GM21390 (cell line): ENCODE measurements around the gene TEX55.
"Not testable (repeated sequence)": the region's sequence is repeated elsewhere in the genome, so short reads cannot be mapped to it uniquely, and the experiment has no call there.

Experiments used
- ATAC-seq: cut with Tn5 transposase; IDR thresholded peaks from one replicate; pipeline ENCODE4 v1.9.1; 2021; ENCODE audit not compliant: unreplicated experiment

Gene TEX55

DNA sequence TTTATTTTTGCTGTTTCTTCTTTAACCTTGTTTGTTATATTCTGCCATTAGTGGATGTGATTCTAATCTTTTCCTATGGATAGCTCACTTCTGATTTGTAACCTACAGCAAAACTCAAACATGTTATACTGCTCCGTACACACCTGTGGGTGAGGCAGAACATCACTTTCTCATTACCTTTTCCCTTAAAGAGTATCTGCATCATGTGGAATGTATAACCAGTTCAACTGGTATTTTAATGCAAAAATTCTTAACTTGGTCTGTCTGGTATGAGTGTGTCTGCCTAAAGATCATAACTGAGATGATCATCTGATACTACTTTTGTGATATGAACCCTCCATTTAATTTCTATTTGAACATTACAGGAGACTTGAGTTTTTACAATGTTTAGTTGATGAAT is 14.4 kb downstream of the TEX55 start:
- ATAC-seq: no peak

DNA sequence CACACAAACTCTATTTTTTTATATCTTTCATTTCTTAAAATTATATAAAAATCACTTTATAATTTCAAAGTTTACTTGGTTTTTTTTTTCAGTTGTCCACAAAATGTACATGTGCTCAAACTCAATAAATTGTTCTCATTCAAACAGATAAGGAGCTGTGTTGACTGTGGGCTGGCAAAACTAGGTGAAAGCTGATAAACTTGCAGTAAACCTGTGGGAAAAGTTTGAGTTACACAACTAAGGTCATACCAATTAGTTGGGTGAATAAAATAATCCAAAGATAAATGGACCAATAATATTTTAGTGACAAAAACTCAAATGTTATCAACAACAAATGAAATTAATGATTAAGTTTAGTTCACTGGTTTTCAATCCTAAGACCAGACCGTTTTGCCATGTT is 14.8 kb downstream of the TEX55 start:
- no peak for ATAC-seq

DNA sequence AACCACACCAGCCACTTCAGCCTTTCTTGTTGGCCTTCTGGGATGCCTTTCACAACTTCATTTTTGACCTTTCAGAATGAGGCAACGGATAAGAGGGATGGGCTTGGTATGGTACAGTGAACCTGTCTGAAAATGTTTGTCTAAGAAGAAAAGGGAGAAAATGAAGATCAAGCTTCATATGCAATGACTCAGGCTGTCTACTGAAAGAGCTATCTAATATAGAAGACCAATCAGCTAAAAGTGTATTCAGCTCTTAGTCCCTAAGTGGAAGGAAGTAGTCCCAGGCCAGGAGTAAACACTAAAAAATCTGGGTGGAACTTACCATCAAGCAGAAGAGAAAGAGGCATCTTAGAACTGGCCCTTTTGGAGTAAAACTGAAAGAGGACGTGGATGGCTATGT is 15.3 kb downstream of the TEX55 start:
- no peak for ATAC-seq

DNA sequence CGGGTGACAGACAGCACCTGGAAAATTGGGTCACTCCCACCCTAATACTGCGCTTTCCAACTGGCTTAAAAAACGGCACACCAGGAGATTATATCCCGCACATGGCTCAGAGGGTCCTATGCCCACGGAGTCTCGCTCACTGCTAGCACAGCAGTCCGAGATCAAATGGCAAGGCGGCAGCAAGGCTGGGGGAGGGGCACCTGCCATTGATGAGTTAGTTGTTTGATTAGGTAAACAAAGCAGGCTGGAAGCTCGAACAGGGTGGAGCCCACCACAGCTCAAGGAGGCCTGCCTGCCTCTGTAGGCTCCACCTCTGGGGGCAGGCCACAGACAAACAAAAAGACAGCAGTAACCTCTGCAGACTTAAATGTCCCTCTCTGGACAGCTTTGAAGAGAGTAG is 18.8 kb downstream of the TEX55 start:
- not testable (repeated sequence) for ATAC-seq

DNA sequence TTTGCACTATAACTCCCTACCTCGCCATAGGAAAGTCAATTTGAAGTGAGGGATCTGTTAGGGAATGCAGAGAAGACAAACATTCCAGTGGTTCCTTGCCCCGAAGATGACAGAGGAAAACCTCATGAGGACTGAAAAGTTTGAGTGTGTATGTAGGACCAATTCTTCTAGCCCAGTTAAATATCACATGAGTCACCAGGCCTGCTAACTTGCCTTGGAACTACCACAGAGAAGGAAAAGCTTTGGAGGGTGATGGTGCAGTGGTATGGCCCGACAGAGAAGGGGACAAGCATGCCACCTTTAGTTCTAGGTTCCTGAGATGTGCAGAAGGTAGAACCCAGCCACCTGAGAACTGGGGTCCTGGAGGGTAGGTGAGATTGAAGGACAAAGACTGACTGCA is 24.9 kb downstream of the TEX55 start:
- no peak for ATAC-seq

DNA sequence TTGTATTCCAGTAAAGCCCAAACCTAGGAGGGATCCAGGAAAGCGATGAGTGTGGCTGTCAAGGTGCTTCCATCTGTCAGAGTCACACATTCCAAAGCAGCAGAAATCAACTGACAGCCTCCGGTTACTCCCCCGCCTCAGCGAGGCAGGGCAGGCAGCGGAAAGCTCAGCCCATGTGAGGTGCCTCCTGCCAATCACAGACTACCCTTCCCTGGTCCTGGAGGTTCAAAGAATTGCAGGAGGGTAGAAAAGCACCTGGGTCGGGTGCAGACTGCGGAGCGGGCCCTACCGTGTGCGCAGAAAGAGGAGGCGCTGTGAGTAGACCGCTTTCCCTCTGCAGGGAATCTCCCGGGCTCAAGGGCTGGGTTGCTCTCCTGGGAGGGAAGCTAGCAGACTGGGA is 27.4 kb downstream of the TEX55 start, which contains the start of gene UPK1B:
UPK1B (plus strand) TSS at position 274 of the 400 bp plus-strand sequence. CDS start 13,144 bp downstream, outside the sequence.
- ATAC-seq: no peak

DNA sequence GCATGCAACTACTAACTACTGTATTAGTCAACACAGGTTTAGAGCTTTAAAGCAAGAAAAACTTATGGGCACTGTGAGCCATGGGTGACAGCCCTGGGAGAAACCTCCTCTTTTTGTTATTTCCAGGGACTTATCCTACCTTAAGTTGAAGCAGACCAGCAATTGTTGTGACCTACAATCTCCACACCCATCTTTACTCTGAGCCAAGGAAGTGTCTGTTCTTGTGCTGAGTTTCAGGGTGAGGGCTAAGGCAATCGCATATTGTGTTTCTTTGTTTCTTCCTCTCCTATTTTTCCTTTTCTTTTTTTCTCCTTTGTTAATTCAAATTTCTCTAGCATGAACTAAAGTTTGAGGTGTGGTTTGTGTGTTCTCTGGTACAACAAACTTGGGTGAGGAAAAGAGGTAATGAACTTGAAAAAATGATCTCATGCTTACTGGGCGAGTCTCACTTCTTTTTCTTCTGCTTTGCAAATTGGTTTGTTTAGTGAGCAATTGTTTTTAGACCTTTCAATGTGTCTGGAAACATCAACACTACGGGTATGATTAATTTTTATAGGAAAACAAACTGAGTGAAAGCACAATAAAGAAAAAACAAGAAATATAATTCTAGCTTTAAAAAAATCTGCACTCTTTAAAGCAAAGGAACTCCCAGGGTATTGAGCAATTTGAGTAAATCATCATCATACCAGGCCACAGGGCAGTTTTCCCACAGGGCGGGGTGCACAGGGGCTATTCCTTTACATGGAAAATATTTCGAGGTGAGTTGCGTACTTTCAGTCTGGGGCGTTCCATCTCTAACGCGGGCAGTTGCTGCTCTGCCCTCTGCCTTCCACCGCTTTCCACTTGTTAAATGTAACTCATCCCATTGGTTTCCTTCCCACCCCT is 30.1 kb downstream of the TEX55 start:
- no peak for ATAC-seq

DNA sequence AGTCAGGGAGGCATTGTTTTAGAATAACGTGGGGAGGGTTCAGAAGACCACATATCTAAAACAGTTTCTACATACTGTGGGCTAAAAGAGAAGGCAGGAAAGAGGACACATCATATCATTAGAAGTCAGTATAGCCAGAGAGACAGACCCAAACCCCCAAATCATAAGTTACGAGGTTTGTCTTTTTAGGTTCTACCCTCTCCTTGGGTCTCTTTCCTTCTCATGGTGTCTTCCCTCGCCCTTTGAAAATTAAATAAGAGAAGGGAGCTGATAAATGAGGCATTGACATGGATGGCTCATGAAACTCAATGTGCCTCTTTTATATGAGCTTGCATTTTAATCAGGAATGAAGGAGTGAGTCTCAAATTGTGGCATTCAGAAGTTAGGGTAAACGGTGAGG is 30.8 kb downstream of the TEX55 start:
- ATAC-seq: no peak

DNA sequence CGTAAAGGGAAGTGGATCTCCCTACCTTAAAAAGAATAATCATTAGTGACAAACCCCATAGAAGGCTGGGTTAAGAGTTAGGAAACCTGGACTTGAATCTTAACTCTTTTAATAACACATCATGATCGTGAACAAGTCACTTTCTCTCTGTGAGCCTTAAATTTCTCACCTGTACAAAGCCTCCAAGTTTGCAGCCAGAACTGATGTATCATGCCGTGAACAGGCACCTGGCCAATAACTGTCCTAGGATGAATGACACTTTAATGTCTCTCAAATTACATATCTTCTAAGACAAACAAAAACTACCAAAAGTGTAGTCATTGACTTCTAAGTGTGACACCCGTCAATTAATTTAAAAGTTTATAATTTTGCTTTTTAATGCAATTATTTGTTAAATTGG is 31.4 kb downstream of the TEX55 start:
- ATAC-seq: no peak

DNA sequence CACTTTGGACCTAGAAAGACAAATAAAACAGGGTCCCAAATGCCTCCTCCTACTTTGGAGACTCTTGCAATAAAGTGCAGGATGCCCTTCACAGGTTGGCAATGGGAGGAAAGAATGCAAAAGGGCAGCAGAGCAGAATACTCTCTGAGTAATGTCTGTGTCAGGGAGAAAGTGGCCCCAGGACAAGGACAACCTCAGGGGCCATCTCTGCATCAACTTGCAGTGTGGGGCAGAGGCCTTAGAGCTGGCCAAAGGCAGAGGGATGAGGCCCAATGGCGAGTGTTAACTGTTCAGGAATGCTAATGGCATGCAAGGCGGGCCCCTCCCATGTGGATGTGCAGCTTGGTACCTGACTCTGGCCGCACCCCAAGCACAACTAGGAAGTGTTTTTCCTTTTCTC is 35.8 kb downstream of the TEX55 start:
- no peak for ATAC-seq

DNA sequence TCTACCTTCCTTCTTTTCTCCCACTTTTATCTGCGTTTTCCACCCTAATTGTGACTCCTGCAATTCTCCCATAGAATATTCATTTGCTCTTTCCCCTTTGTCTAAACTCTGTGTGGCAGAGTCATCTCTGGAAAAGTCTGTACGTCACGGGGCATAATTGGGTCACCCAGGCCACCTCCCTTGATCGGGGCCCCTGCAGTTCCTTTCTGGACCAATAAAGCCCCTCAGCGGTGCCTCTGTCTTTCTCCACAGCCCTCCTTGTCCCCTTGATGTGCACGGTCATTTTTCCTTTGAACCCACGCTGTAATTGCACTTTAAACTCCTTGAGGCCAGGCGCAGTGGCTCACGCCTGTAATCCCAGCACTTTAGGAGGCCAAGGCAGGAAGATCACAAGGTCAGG is 38.1 kb downstream of the TEX55 start:
- ATAC-seq: no peak

DNA sequence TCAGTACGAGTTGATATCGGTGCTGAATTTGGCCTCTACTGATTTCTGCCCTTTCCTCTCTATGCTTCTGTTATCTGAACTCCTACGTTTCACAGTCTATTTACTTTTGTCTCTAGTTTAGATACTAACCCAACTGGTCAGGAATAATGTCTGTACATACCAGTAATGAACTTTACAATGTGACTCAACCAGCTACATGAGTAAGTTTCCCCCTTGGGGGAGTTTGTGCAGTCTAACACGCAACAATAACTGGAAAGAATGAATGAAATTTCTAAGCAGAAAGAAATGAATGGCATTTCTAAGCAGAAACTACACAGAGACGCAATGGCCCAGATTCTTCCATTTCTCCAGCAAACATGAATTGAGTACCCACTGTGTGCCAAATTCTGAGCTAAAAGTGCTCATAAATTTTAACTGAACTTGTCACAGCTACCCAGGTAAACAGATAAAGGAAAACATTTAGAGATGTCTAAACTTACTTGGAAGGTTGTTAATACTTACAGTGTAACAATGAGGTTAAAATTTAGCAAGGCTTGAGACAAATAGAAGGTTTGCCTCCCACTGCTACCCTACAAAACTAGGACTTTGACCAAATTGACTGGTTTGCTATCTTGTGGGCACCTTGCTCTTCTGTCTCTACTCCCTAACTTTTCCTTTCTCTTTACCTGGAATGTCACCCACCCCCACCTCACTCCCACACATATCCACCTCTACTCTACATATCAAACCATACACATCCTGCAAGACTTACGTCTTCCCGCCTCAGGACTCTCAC is 39.0 kb downstream of the TEX55 start:
- ATAC-seq: no peak

DNA sequence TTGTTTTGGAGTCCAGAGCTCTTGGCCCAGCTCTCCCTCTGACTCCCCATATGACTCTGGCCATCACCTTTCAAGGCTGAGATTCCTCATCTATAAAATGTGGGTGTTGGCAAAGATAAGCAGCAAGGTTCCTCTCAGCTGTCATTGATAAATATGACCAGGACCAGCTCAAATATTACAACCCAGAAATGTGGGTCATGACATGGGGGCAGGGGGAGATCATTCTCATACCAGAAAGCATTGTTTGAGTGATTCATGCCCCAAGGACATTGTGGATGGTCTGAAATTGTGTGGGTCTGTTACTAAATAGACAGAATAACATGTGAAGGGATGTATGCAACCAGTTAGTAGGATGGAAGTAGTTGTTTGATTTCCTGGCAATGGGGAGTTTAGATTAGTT is 41.3 kb downstream of the TEX55 start:
- no peak for ATAC-seq

DNA sequence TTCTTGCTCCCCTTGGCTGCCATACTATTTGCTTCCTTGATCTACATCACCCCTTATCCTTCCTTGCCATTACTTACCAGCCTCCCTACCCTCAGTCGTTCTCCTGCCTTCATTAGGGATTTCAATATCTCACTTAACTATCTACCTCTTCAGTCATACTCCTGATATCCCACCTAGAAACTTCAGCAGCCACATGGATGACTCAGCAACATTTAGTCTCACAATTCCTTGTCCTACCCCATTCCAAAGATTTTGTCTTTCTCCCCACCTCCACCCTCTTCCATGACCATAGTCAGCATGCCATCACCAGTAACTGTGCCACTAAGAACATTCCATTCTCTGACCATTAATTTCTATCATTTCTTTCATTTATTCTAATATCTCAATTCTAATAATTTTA is 45.8 kb downstream of the TEX55 start:
- no peak for ATAC-seq

DNA sequence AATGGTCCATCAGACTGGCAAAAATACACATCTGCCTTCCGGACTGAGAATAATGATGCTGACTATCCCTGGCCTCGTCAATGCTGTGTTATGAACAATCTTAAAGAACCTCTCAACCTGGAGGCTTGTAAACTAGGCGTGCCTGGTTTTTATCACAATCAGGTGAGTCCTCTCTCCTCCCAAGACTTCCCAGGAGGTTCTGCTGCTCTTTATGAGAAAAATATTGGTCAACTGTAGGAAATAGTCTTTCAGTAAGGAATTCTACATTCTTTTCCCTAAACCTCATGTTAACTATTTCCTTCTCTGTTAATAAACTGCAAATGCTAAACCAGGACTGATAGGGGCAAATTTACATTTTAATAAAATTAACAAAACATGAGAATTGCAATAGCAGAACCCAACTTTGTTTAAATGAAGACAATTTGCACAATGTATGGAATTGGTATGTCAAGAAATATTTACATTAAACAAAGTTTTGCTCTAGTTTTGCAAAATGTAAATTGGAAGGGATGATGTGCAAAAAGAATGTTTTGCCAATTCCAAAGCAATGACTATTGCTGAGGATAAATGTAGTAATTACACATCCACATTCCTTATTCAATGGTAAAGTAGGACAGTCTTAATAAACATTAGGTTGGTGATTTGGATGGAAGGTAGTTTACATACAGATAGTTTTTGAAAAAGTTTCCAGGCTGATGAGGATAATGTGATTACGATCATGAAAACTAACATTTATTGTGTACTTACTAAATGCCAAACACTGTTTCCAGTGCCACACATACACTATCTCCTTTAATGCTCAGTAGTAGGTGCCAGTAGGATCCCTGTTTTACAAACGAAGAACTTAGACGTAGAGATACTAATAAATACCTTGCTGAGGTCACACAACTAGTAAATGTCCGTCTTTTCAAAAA is 48.5 kb downstream of the TEX55 start:
- ATAC-seq: no peak

DNA sequence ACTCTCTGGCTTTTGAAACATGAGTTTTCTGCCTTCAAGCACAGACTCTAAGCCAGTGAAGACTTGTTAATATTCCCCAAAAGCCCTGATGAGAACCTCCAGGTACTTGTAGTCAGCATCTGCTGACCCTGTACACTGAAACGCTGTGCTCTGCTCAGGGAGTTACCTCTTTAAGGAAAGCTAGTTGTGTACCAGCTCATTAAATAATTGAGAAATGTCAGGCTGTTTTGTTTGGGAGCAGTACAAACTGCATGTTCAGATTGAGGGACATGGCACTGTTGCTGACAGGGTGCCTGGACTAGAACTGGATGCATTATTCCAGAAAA is 49.1 kb downstream of the TEX55 start:
- ATAC-seq: no peak

DNA sequence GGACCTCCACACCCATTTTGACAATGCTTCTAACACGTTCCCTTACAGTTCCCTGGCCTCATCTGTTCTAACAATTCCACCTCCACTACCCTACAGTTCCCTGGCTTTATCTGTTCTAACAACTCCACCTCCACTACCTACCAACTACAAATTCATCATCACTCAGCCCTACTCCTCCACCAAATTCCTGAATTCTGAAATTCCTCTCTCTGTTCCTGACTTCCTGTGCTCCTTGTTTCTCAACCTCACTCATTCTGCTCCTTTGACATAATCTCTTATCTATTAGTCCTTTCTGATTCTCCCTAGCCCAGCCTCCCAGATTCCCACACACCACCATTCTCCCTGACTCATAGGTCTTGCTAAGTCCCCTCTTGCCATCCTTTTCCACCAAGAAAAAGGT is 49.9 kb downstream of the TEX55 start:
- ATAC-seq: no peak
